Smooth muscle cell of the pulmonary artery (primary cell): ENCODE data around the gene USP17L27. TPM values are rescaled to one million over a fixed set of nuclear protein-coding genes. Genes with fewer than 3 reads are reported as not detected.

Experiments
- total RNA-seq: library from RNA; depleted of rRNA; stranded (reverse); fragments of >200 nt; gene quantifications from 2 replicates; pipeline ENCODE4 v1.2.3, GENCODE V29; 2014

The USP17L27 gene
- not detected in 2 replicates for total RNA-seq

GRCh38 chr4:9343848-9344247 lies at the start of gene USP17L27:
Gene USP17L27, plus strand, starts transcription at chr4:9344148. Its CDS starts 0 bp downstream, at chr4:9344148.

GRCh38 chr4:9324865-9325264 lies 19.1 kb upstream of the USP17L27 start, which contains the start of gene USP17L24:
Gene USP17L24, plus strand, starts transcription at chr4:9325165. Its CDS starts 0 bp downstream, at chr4:9325165.

GRCh38 chr4:9329611-9330010 lies 14.3 kb upstream of the USP17L27 start, which contains the start of gene USP17L25:
Gene USP17L25, plus strand, starts transcription at chr4:9329911. Its CDS starts 0 bp downstream, at chr4:9329911.

GRCh38 chr4:9334358-9334757 lies 9.6 kb upstream of the USP17L27 start, which contains the start of gene USP17L26:
Gene USP17L26, plus strand, starts transcription at chr4:9334658. Its CDS starts 0 bp downstream, at chr4:9334658.

GRCh38 chr4:9339103-9339502 lies 4.8 kb upstream of the USP17L27 start, which contains the start of gene USP17L5:
Gene USP17L5, plus strand, starts transcription at chr4:9339403. Its CDS starts 0 bp downstream, at chr4:9339403.

GRCh38 chr4:9348593-9348992 lies 4.6 kb downstream of the USP17L27 start, which contains the start of gene USP17L28:
Gene USP17L28, plus strand, starts transcription at chr4:9348893. Its CDS starts 0 bp downstream, at chr4:9348893.

GRCh38 chr4:9353338-9353737 lies 9.4 kb downstream of the USP17L27 start, which contains the start of gene USP17L29:
Gene USP17L29, plus strand, starts transcription at chr4:9353638. Its CDS starts 0 bp downstream, at chr4:9353638.

GRCh38 chr4:9362829-9363228 lies 18.9 kb downstream of the USP17L27 start, which contains the start of gene USP17L30:
Gene USP17L30, plus strand, starts transcription at chr4:9363129. Its CDS starts 0 bp downstream, at chr4:9363129.

Other genes starting within 250 kb of the USP17L27 start
- gene FAM90A26, start 173.7 kb upstream of the USP17L27 start, total RNA-seq: not detected in 2 replicates
- not detected in 2 replicates for gene USP17L10, start 133.5 kb upstream of the USP17L27 start, total RNA-seq
- gene USP17L11, start 128.7 kb upstream of the USP17L27 start, total RNA-seq: not detected in 2 replicates
- gene USP17L12, start 124.0 kb upstream of the USP17L27 start, total RNA-seq: not detected in 2 replicates
- gene USP17L13, start 119.3 kb upstream of the USP17L27 start, total RNA-seq: not detected in 2 replicates
- not detected in 2 replicates for gene USP17L15, start 109.8 kb upstream of the USP17L27 start, total RNA-seq
- not detected in 2 replicates for gene USP17L17, start 100.3 kb upstream of the USP17L27 start, total RNA-seq
- not detected in 2 replicates for gene USP17L18, start 95.5 kb upstream of the USP17L27 start, total RNA-seq
- gene USP17L19, start 90.8 kb upstream of the USP17L27 start, total RNA-seq: not detected in 2 replicates
- gene USP17L20, start 86.0 kb upstream of the USP17L27 start, total RNA-seq: not detected in 2 replicates
- not detected in 2 replicates for gene USP17L21, start 81.3 kb upstream of the USP17L27 start, total RNA-seq
- gene USP17L22, start 76.5 kb upstream of the USP17L27 start, total RNA-seq: not detected in 2 replicates
- gene USP17L24, start 19.0 kb upstream of the USP17L27 start, total RNA-seq: not detected in 2 replicates
- not detected in 2 replicates for gene USP17L25, start 14.2 kb upstream of the USP17L27 start, total RNA-seq
- not detected in 2 replicates for gene USP17L26, start 9.5 kb upstream of the USP17L27 start, total RNA-seq
- gene USP17L5, start 4.7 kb upstream of the USP17L27 start, total RNA-seq: not detected in 2 replicates
- not detected in 2 replicates for gene USP17L28, start 4.7 kb downstream of the USP17L27 start, total RNA-seq
- not detected in 2 replicates for gene USP17L29, start 9.5 kb downstream of the USP17L27 start, total RNA-seq
- gene USP17L30, start 19.0 kb downstream of the USP17L27 start, total RNA-seq: not detected in 2 replicates
- not detected in 2 replicates for gene DEFB131A, start 100.3 kb downstream of the USP17L27 start, total RNA-seq